ENCODE measurements around the gene SPTBN4.

Gene SPTBN4

GRCh38 chr19:40608957-40609356 lies 142.2 kb downstream of the SPTBN4 start:
- H3K4me2 ChIP-seq (ENCODE audit: low read depth, low read length, poor library complexity, severe bottlenecking): peak overlapping the region; percentile 81
- H3K27me3 ChIP-seq (ENCODE audit: insufficient read depth, low read length, poor library complexity, severe bottlenecking): no peaks in the 10 kb centered on the region
- H3K4me3 ChIP-seq (ENCODE audit: low read length, poor library complexity, severe bottlenecking): peak overlapping the region; percentile 73
- H3K9me3 ChIP-seq (ENCODE audit: insufficient read depth, low read depth, low read length): no peaks in the 10 kb centered on the region
- no peak overlapping the region; the same call in 1 of the 2 replicates for H2AFZ ChIP-seq (ENCODE audit: low read length)
- TF ChIP-seq CTCF (conservative IDR thresholded peaks at IDR 0.05; ENCODE audit: low read length): no peak
- no peak for TF ChIP-seq EZH2phosphoT487 (IDR thresholded peaks at IDR 0.05; ENCODE audit: borderline replicate concordance)
- no peaks in the 10 kb centered on the region for H4K20me1 ChIP-seq (ENCODE audit: insufficient read depth, low read length, poor library complexity, severe bottlenecking)
- no peaks in the 10 kb centered on the region for H3K36me3 ChIP-seq (ENCODE audit: insufficient read depth, low read length)
- H3F3A ChIP-seq (ENCODE audit: low read depth): no peaks in the 10 kb centered on the region
- no peaks in the 10 kb centered on the region for H3K79me2 ChIP-seq (ENCODE audit: insufficient read depth, low read length)
- H3K4me1 ChIP-seq (ENCODE audit: insufficient read depth, low read length, poor library complexity, severe bottlenecking): peaks cover 21% of the 10 kb centered on the region
- H3K9ac ChIP-seq (ENCODE audit: low read depth, low read length, poor library complexity, severe bottlenecking): peak overlapping the region; percentile 71
- no peaks in the 10 kb centered on the region for H3K9me2 ChIP-seq (replicated peaks; ENCODE audit: low read depth, low read length)

- Histone ChIP-seq H3K4me3 (ENCODE audit: low read length, poor library complexity, severe bottlenecking) (peak overlapping the region; percentile 73), H2AFZ (ENCODE audit: low read length) (peak overlapping the region; percentile 68), H3K36me3 (ENCODE audit: insufficient read depth, low read length) (no peaks in the 10 kb centered on the region), H3K79me2 (ENCODE audit: insufficient read depth, low read length) (no peaks in the 10 kb centered on the region), H3F3A (ENCODE audit: low read depth) (no peaks in the 10 kb centered on the region), H3K9ac (ENCODE audit: low read depth, low read length, poor library complexity, severe bottlenecking) (peak overlapping the region; percentile 71), H3K9me2 (replicated peaks; ENCODE audit: low read depth, low read length) (no peaks in the 10 kb centered on the region), H3K27me3 (ENCODE audit: insufficient read depth, low read length, poor library complexity, severe bottlenecking) (no peaks in the 10 kb centered on the region), H3K4me2 (ENCODE audit: low read depth, low read length, poor library complexity, severe bottlenecking) (peak overlapping the region; percentile 81), H3K4me1 (ENCODE audit: insufficient read depth, low read length, poor library complexity, severe bottlenecking) (peaks cover 24% of the 10 kb centered on the region), H4K20me1 (ENCODE audit: insufficient read depth, low read length, poor library complexity, severe bottlenecking) (peaks cover 7% of the 10 kb centered on the region), H3K9me3 (ENCODE audit: insufficient read depth, low read depth, low read length) (no peaks in the 10 kb centered on the region)
- TF ChIP-seq EZH2phosphoT487 (IDR thresholded peaks at IDR 0.05; ENCODE audit: borderline replicate concordance): no peak
- no peak for TF ChIP-seq CTCF (conservative IDR thresholded peaks at IDR 0.05; ENCODE audit: low read length)
Observed at GRCh38 chr19:40609561-40610395, 143.0 kb downstream of the SPTBN4 start.

- no peak for TF ChIP-seq CTCF (conservative IDR thresholded peaks at IDR 0.05; ENCODE audit: low read length)
- TF ChIP-seq EZH2phosphoT487 (IDR thresholded peaks at IDR 0.05; ENCODE audit: borderline replicate concordance): no peak
- H3K9me3 ChIP-seq (ENCODE audit: insufficient read depth, low read depth, low read length): no peaks in the 10 kb centered on the region
- no peaks in the 10 kb centered on the region for H3F3A ChIP-seq (ENCODE audit: low read depth)
- no peaks in the 10 kb centered on the region for H3K36me3 ChIP-seq (ENCODE audit: insufficient read depth, low read length)
- no peaks in the 10 kb centered on the region for H3K27me3 ChIP-seq (ENCODE audit: insufficient read depth, low read length, poor library complexity, severe bottlenecking)
- peak overlapping the region; percentile 73 for H3K4me3 ChIP-seq (ENCODE audit: low read length, poor library complexity, severe bottlenecking)
- no peak overlapping the region for H3K9ac ChIP-seq (ENCODE audit: low read depth, low read length, poor library complexity, severe bottlenecking)
- no peaks in the 10 kb centered on the region for H3K79me2 ChIP-seq (ENCODE audit: insufficient read depth, low read length)
- H4K20me1 ChIP-seq (ENCODE audit: insufficient read depth, low read length, poor library complexity, severe bottlenecking): peaks cover 12% of the 10 kb centered on the region
- peak overlapping the region; percentile 81 for H3K4me2 ChIP-seq (ENCODE audit: low read depth, low read length, poor library complexity, severe bottlenecking)
- H2AFZ ChIP-seq (ENCODE audit: low read length): peak overlapping the region; percentile 68; the same call in 1 of the 2 replicates
- H3K9me2 ChIP-seq (replicated peaks; ENCODE audit: low read depth, low read length): no peaks in the 10 kb centered on the region
- peaks cover 24% of the 10 kb centered on the region for H3K4me1 ChIP-seq (ENCODE audit: insufficient read depth, low read length, poor library complexity, severe bottlenecking)
Observed at GRCh38 chr19:40610396-40611064, 143.7 kb downstream of the SPTBN4 start.

Measured in Loucy (cell line).